Measurements from ENCODE around the gene KIF21A. TPM values are rescaled to one million over a fixed set of nuclear protein-coding genes. Genes with fewer than 3 reads are reported as not detected.

KIF21A gene
- polyA plus RNA-seq, 1 experiment = 1.4 TPM

DNA sequence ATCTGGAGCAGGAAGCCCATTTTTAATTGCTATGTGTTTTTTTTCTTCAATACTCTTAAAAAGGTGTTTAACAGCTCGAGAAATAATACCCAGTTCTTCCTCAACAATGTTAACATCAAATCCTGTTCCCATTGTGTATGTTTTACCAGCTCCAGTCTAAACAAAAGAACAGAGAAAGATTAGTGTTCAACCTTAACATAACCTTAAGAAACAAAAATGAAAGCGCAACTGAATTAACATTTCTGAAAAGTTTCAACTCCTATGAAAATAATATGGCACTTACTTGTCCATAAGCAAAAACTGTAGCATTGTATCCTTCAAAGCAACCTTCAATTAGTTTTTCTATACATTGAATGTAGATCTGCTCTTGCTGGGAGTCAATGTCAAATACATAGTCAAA, 73.2 kb downstream of the KIF21A start:
- no peak overlapping the region for H3K4me3 ChIP-seq (ENCODE audit: low read depth, low read length)
- no peak overlapping the region for H3K27ac ChIP-seq (ENCODE audit: low read depth, low read length)
- ChIA-PET CTCF (no interaction called here), POLR2A (no interaction called here)
- no peaks in the 10 kb centered on the region for H3K9me3 ChIP-seq (ENCODE audit: control insufficient read depth, insufficient read depth, low read length)
- TF ChIP-seq, protein P1, sequence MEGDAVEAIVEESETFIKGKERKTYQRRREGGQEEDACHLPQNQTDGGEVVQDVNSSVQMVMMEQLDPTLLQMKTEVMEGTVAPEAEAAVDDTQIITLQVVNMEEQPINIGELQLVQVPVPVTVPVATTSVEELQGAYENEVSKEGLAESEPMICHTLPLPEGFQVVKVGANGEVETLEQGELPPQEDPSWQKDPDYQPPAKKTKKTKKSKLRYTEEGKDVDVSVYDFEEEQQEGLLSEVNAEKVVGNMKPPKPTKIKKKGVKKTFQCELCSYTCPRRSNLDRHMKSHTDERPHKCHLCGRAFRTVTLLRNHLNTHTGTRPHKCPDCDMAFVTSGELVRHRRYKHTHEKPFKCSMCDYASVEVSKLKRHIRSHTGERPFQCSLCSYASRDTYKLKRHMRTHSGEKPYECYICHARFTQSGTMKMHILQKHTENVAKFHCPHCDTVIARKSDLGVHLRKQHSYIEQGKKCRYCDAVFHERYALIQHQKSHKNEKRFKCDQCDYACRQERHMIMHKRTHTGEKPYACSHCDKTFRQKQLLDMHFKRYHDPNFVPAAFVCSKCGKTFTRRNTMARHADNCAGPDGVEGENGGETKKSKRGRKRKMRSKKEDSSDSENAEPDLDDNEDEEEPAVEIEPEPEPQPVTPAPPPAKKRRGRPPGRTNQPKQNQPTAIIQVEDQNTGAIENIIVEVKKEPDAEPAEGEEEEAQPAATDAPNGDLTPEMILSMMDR (IDR thresholded peaks at IDR 0.05; ENCODE audit: low read depth, low read length) = no peak
- no peak for DNase-seq (ENCODE audit: low read depth, low spot score)
- no peaks in the 10 kb centered on the region for H3K27me3 ChIP-seq (ENCODE audit: control insufficient read depth, insufficient read depth, low read length)

DNA sequence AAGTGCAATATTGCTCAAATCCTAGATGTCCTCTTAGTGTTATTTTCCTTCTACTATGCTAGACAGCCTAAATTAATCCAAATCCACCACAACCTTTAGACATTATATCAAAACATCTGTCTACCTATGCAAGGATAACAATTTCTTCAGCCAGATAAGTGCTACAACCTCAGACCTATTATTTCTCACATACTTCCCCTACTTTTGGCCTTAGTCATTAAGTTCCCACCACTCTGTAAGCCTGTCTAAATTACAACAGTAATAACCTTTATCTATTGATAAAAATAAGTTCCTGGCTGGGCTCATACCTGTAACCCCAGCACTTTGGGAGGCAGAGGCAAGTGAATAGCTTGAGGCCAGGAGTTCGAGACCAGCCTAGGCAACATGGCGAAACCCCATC, 74.0 kb downstream of the KIF21A start:
- CTCF ChIA-PET = no interaction called here

DNA sequence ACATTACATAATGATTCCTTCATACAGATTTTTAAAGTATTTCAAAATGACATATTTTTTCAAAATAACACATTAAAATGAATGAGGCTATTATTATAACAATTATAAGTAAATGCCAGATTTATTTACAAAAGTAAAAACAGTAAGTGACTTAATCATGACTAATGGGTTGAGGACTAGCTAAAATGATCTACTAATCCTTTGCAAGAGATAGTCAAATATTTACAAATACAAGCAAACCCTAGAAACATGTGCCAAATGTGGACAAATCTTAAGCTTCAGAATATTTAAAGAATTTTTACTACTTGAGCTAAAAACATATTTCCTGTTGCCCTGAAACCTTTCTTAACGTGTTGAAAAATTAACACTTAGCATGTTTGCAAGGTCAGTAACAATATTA, 74.8 kb downstream of the KIF21A start:
- no peak overlapping the region for H3K4me3 ChIP-seq (ENCODE audit: low read depth, low read length)
- no peak for DNase-seq (ENCODE audit: low read depth, low spot score)
- H3K27me3 ChIP-seq (ENCODE audit: control insufficient read depth, insufficient read depth, low read length) = no peaks in the 10 kb centered on the region
- ChIA-PET CTCF (no interaction called here), POLR2A (no interaction called here)
- no peaks in the 10 kb centered on the region for H3K9me3 ChIP-seq (ENCODE audit: control insufficient read depth, insufficient read depth, low read length)
- TF ChIP-seq, protein P1 (IDR thresholded peaks at IDR 0.05; ENCODE audit: low read depth, low read length) = no peak
- H3K27ac ChIP-seq (ENCODE audit: low read depth, low read length) = no peak overlapping the region

More for the DNA sequence above, 74.0 kb downstream of the KIF21A start:
- Histone ChIP-seq H3K27me3 (ENCODE audit: control insufficient read depth, insufficient read depth, low read length) (no peaks in the 10 kb centered on the region), H3K27ac (ENCODE audit: low read depth, low read length) (no peak overlapping the region), H3K9me3 (ENCODE audit: control insufficient read depth, insufficient read depth, low read length) (no peaks in the 10 kb centered on the region), H3K4me3 (ENCODE audit: low read depth, low read length) (no peak overlapping the region)
- TF ChIP-seq, protein P1 (IDR thresholded peaks at IDR 0.05; ENCODE audit: low read depth, low read length) = no peak
- no peak for DNase-seq (ENCODE audit: low read depth, low spot score)
- POLR2A ChIA-PET = no interaction called here

DNA sequence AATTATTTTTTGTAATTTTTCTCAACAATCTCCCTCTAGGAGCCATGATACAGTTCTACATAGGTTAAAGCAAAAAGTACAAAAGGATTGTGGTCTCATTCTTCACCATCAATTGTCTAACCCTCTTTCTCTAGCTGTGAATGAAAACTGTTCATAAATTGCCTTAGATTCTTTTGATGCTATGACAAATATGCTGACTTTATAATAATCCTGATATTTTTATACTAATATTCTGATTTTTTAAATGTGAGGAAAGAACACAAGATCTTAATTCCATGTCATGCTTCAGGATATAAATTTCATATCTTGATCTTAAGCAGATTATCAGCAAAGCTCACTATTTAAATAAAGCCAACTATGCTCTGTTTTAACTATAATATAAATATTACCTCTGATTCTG, 75.4 kb downstream of the KIF21A start:
- no peaks in the 10 kb centered on the region for H3K27me3 ChIP-seq (ENCODE audit: control insufficient read depth, insufficient read depth, low read length)
- ChIA-PET CTCF (no interaction called here), POLR2A (no interaction called here)
- no peak overlapping the region for H3K27ac ChIP-seq (ENCODE audit: low read depth, low read length)
- TF ChIP-seq, protein P1 (IDR thresholded peaks at IDR 0.05; ENCODE audit: low read depth, low read length) = no peak
- no peaks in the 10 kb centered on the region for H3K9me3 ChIP-seq (ENCODE audit: control insufficient read depth, insufficient read depth, low read length)
- H3K4me3 ChIP-seq (ENCODE audit: low read depth, low read length) = no peak overlapping the region
- no peak for DNase-seq (ENCODE audit: low read depth, low spot score)

DNA sequence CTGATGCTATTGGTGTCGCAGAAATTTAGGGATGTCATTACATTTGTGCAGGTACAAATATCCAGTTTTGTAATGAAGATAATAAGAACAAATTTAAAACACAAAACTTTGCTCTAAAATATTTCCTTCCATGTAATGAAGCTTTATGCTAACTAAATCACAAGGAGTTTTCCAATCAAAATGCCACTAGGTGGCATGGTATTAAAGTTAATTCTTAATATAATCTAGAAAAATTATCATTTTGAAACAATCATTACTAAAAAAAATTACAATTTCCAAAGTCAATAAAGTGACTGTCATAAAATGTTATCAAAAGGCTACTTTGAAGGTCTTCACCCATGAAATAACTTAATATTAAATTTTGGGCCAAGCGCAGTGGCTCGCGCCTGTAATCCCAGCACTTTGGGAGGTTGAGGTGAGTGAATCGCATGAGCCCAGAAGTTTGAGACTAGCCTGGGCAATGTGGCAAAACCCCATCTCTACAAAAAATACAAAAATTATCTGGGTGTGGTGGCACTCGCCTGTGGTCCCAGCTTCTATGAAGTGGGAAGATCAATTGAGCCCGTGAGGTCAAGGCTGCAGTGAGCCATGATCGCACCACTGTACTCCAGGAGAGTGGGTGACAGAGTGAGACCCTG, 77.4 kb downstream of the KIF21A start:
- no peak overlapping the region for H3K27ac ChIP-seq (ENCODE audit: low read depth, low read length)
- TF ChIP-seq, protein P1 (IDR thresholded peaks at IDR 0.05; ENCODE audit: low read depth, low read length) = no peak
- no peaks in the 10 kb centered on the region for H3K27me3 ChIP-seq (ENCODE audit: control insufficient read depth, insufficient read depth, low read length)
- CTCF ChIA-PET = no interaction called here
- no peak overlapping the region for H3K4me3 ChIP-seq (ENCODE audit: low read depth, low read length)
- H3K9me3 ChIP-seq (ENCODE audit: control insufficient read depth, insufficient read depth, low read length) = no peaks in the 10 kb centered on the region
- POLR2A ChIA-PET = no interaction called here
- no peak for DNase-seq (ENCODE audit: low read depth, low spot score)
